ENCODE measurements around the gene PCDHA6. TPM values are rescaled to one million over a fixed set of nuclear protein-coding genes. Genes with fewer than 3 reads are reported as not detected.

Gene PCDHA6
- total RNA-seq, 2 experiments from 2014 or later = not detected

DNA sequence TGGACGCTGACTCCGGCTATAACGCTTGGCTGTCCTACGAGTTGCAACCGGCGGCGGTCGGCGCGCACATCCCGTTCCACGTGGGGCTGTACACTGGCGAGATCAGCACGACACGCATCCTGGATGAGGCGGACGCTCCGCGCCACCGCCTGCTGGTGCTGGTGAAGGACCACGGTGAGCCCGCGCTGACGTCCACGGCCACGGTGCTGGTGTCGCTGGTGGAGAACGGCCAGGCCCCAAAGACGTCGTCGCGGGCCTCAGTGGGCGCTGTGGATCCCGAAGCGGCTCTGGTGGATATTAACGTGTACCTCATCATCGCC lies 49.5 kb downstream of the PCDHA6 start:
- Mint-ChIP-seq H3K4me1 (ENCODE audit: low read depth) (no peaks in the 10 kb centered on the region), H3K4me3 (no peak overlapping the region), H3K27ac (no peak overlapping the region), H3K9me3 (peaks cover 20% of the 10 kb centered on the region), H3K36me3 (ENCODE audit: low read depth) (peaks cover 15% of the 10 kb centered on the region), H3K27me3 (peaks cover 74% of the 10 kb centered on the region)
- Histone ChIP-seq H3K27ac (ENCODE audit: low read depth in 1 of 2, low read length in 2 of 2) (no peak overlapping the region), H3K4me1 (ENCODE audit: insufficient read depth, low read length) (no peaks in the 10 kb centered on the region), H3K4me3 (ENCODE audit: low read length) (no peak overlapping the region), H3K27me3 (ENCODE audit: control insufficient read depth in 1 of 2, insufficient read depth in 2 of 2, low read length in 2 of 2) (peaks cover 20 to 27% of the 10 kb centered on the region in 2 experiments), H3K36me3 (ENCODE audit: insufficient read depth, low read length) (no peaks in the 10 kb centered on the region), H3K9me3 (ENCODE audit: control insufficient read depth in 1 of 2, insufficient read depth in 1 of 2, low read length in 2 of 2) (peaks cover 23 to 29% of the 10 kb centered on the region in 2 experiments)
- TF ChIP-seq, protein P1, sequence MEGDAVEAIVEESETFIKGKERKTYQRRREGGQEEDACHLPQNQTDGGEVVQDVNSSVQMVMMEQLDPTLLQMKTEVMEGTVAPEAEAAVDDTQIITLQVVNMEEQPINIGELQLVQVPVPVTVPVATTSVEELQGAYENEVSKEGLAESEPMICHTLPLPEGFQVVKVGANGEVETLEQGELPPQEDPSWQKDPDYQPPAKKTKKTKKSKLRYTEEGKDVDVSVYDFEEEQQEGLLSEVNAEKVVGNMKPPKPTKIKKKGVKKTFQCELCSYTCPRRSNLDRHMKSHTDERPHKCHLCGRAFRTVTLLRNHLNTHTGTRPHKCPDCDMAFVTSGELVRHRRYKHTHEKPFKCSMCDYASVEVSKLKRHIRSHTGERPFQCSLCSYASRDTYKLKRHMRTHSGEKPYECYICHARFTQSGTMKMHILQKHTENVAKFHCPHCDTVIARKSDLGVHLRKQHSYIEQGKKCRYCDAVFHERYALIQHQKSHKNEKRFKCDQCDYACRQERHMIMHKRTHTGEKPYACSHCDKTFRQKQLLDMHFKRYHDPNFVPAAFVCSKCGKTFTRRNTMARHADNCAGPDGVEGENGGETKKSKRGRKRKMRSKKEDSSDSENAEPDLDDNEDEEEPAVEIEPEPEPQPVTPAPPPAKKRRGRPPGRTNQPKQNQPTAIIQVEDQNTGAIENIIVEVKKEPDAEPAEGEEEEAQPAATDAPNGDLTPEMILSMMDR (IDR thresholded peaks at IDR 0.05) = no peak
- DNase-seq (no peak), ATAC-seq (ENCODE audit: poor library complexity) (no peak)
- POLR2A ChIA-PET = no interaction called here
- CTCF ChIA-PET = no interaction called here
- intact Hi-C loops (cut with DNase I, micrococcal nuclease) = no loop called here

Other genes starting within 250 kb of the PCDHA6 start
- gene CD14, start 194.8 kb upstream of the PCDHA6 start, total RNA-seq = 1 to 10 TPM; 1.7 to 2.1 TPM
- gene TMCO6, start 188.5 kb upstream of the PCDHA6 start, total RNA-seq = 10 to 100 TPM; 20.9 to 21.1 TPM
- gene NDUFA2, start 180.3 kb upstream of the PCDHA6 start, total RNA-seq = 10 to 100 TPM; 45.5 to 52.4 TPM
- gene IK, start 180.1 kb upstream of the PCDHA6 start, total RNA-seq = 100 to 1,000 TPM; 194 to 207 TPM
- gene WDR55, start 163.1 kb upstream of the PCDHA6 start, total RNA-seq = 10 to 100 TPM; 40.1 to 42.9 TPM
- gene DND1, start 154.4 kb upstream of the PCDHA6 start, total RNA-seq = 1 to 10 TPM; 1.9 to 2.1 TPM
- gene HARS1, start 136.6 kb upstream of the PCDHA6 start, total RNA-seq = 10 to 100 TPM; 53.5 to 54.1 TPM
- 10 to 100 TPM; 38.1 to 38.3 TPM for gene HARS2, start 136.5 kb upstream of the PCDHA6 start, total RNA-seq
- 10 to 100 TPM; 29.0 to 32.3 TPM for gene ZMAT2, start 127.5 kb upstream of the PCDHA6 start, total RNA-seq
- gene PCDHA1, start 41.8 kb upstream of the PCDHA6 start, total RNA-seq = not detected
- not detected for gene PCDHA2, start 33.1 kb upstream of the PCDHA6 start, total RNA-seq
- not detected for gene PCDHA3, start 26.9 kb upstream of the PCDHA6 start, total RNA-seq
- gene PCDHA4, start 20.9 kb upstream of the PCDHA6 start, total RNA-seq = not detected
- not detected for gene PCDHA5, start 6.3 kb upstream of the PCDHA6 start, total RNA-seq
- gene PCDHA7, start 6.3 kb downstream of the PCDHA6 start, total RNA-seq = not detected
- gene PCDHA8, start 13.2 kb downstream of the PCDHA6 start, total RNA-seq = not detected
- gene PCDHA9, start 20.4 kb downstream of the PCDHA6 start, total RNA-seq = not detected
- gene PCDHA10, start 27.9 kb downstream of the PCDHA6 start, total RNA-seq = not detected
- not detected for gene PCDHA11, start 41.0 kb downstream of the PCDHA6 start, total RNA-seq
- not detected for gene PCDHA12, start 47.3 kb downstream of the PCDHA6 start, total RNA-seq
- gene PCDHA13, start 54.2 kb downstream of the PCDHA6 start, total RNA-seq = not detected
- gene PCDHAC1, start 98.3 kb downstream of the PCDHA6 start, total RNA-seq = not detected
- not detected for gene PCDHAC2, start 138.5 kb downstream of the PCDHA6 start, total RNA-seq
- not detected for gene PCDHB1, start 223.4 kb downstream of the PCDHA6 start, total RNA-seq